Neural cell (in vitro differentiated cells): ENCODE measurements around the gene AP1S3. TPM values are rescaled to one million over a fixed set of nuclear protein-coding genes. Genes with fewer than 3 reads are reported as not detected.
"Not testable (repeated sequence)": the region's sequence is repeated elsewhere in the genome, so short reads cannot be mapped to it uniquely, and the experiment has no call there.

Experiments used
- H2AFZ ChIP-seq: fragments of 200-600, 300-800 bp; sonication (generic), shearing (Covaris generic); 2 replicates; pipeline ENCODE4 v1.6.0; 2014; ENCODE audit warnings: low read depth, mild to moderate bottlenecking, antibody characterized with exemption, low read length, moderate library complexity
- H3F3A ChIP-seq: fragments of 200-600 bp; shearing (Covaris generic); 2 replicates; pipeline ENCODE4 v1.6.1; 2016; ENCODE audit warnings: mild to moderate bottlenecking, moderate library complexity, mixed read lengths, antibody characterized with exemption, low read length; ENCODE audit not compliant: insufficient read depth, poor library complexity, severe bottlenecking
- H3K27ac ChIP-seq: fragments of 200-600, 300-800 bp; sonication (generic), shearing (Covaris generic); 2 replicates; pipeline ENCODE4 v1.5.1; 2014; ENCODE audit warnings: mild to moderate bottlenecking, low read length, moderate library complexity
- H3K27me3 ChIP-seq: fragments of 300-800, 200-600 bp; sonication (generic), shearing (Covaris generic); 2 replicates; pipeline ENCODE4 v1.6.0; 2014; ENCODE audit warnings: mild to moderate bottlenecking, low read depth, low read length, moderate library complexity; ENCODE audit not compliant: insufficient read depth
- H3K36me3 ChIP-seq: fragments of 300-800, 200-600 bp; sonication (generic), shearing (Covaris generic); 2 replicates; pipeline ENCODE4 v1.5.1; 2014; ENCODE audit warnings: mild to moderate bottlenecking, antibody characterized with exemption, low read length, moderate library complexity; ENCODE audit not compliant: insufficient read depth
- H3K4me2 ChIP-seq: fragments of 300-800, 200-600 bp; sonication (generic), shearing (Covaris generic); 2 replicates; pipeline ENCODE4 v1.6.0; 2014; ENCODE audit warnings: mild to moderate bottlenecking, low read length
- H3K4me3 ChIP-seq: fragments of 300-800, 200-600 bp; sonication (generic), shearing (Covaris generic); 2 replicates; pipeline ENCODE4 v1.5.1; 2014; ENCODE audit warnings: mild to moderate bottlenecking, low read length, moderate library complexity
- H3K79me2 ChIP-seq: fragments of 200-600 bp; shearing (Covaris generic); replicated peaks from 2 replicates; pipeline ENCODE4 v1.6.0; 2014; ENCODE audit warnings: mild to moderate bottlenecking, low read length, moderate library complexity; ENCODE audit not compliant: insufficient read depth
- H3K9ac ChIP-seq: fragments of 300-800, 200-600 bp; sonication (generic), shearing (Covaris generic); 2 replicates; pipeline ENCODE4 v1.6.1; 2016; ENCODE audit warnings: mild to moderate bottlenecking, low read length, mixed read lengths
- H3K9me2 ChIP-seq: fragments of 200-600 bp; shearing (Covaris generic); 2 replicates; pipeline ENCODE4 v1.6.1; 2016; ENCODE audit warnings: mild to moderate bottlenecking, low read length, mixed read lengths; ENCODE audit not compliant: insufficient read depth
- H3K9me3 ChIP-seq: fragments of 200-600, 300-800 bp; sonication (generic), shearing (Covaris generic); 2 replicates; pipeline ENCODE4 v1.6.1; 2016; ENCODE audit warnings: mild to moderate bottlenecking, mixed run types, low read length, moderate library complexity, mixed read lengths
- H4K20me1 ChIP-seq: fragments of 200-600 bp; shearing (Covaris generic); 2 replicates; pipeline ENCODE4 v1.6.1; 2016; ENCODE audit warnings: mild to moderate bottlenecking, mixed run types; ENCODE audit not compliant: insufficient read depth
- CTCF ChIP-seq: fragments of 450-650 bp; IDR thresholded peaks from 2 replicates; pipeline ENCODE4 v1.5.1; 2014; ENCODE audit warnings: antibody characterized with exemption, mild to moderate bottlenecking, moderate library complexity; ENCODE audit not compliant: poor library complexity, severe bottlenecking
- EP300 ChIP-seq: fragments of 450-650 bp; conservative IDR thresholded peaks from 2 replicates; pipeline ENCODE4 v1.6.1; 2014; ENCODE audit warnings: antibody characterized with exemption, mild to moderate bottlenecking, moderate library complexity; ENCODE audit not compliant: poor library complexity, severe bottlenecking
- EZH2 ChIP-seq: fragments of 200-600, 300-800 bp; shearing (Covaris generic), sonication (generic); IDR thresholded peaks from 2 replicates; pipeline ENCODE4 v1.6.1; 2014; ENCODE audit warnings: antibody characterized with exemption, low read length, borderline replicate concordance, mild to moderate bottlenecking; ENCODE audit not compliant: insufficient read depth, poor library complexity, severe bottlenecking
- MXI1 ChIP-seq: fragments of 450-650 bp; conservative IDR thresholded peaks from 2 replicates; pipeline ENCODE4 v1.6.1; 2014; ENCODE audit warnings: antibody characterized with exemption, mild to moderate bottlenecking; ENCODE audit not compliant: poor library complexity, severe bottlenecking
- POLR2AphosphoS5 ChIP-seq: IDR thresholded peaks from 2 replicates; pipeline ENCODE4 v1.6.1; 2012
- RAD21 ChIP-seq: fragments of 450-650 bp; conservative IDR thresholded peaks from 2 replicates; pipeline ENCODE4 v1.6.1; 2014; ENCODE audit warnings: antibody characterized with exemption, mild to moderate bottlenecking, moderate library complexity
- REST ChIP-seq: IDR thresholded peaks from 2 replicates; pipeline ENCODE4 v1.6.1; 2012; ENCODE audit warnings: borderline replicate concordance
- SMC3 ChIP-seq: fragments of 450-650 bp; conservative IDR thresholded peaks from 2 replicates; pipeline ENCODE4 v1.6.1; 2014; ENCODE audit warnings: antibody characterized with exemption, mild to moderate bottlenecking, moderate library complexity; ENCODE audit not compliant: poor library complexity
- TAF1 ChIP-seq: IDR thresholded peaks from 2 replicates; pipeline ENCODE4 v1.6.1; 2012; ENCODE audit warnings: low read depth
- polyA plus RNA-seq: library from polyadenylated mRNA; depleted of rRNA; stranded (reverse); fragments of >200 nt; gene quantifications from 2 replicates; pipeline ENCODE4 v1.2.3, GENCODE V29; 2014

AP1S3 gene
- polyA plus RNA-seq, 1 donor from 2014 or later: 2.7 TPM

- H3K4me2 ChIP-seq: no peak overlapping the region
- H3K27ac ChIP-seq: no peak overlapping the region
- no peak overlapping the region for H3K4me3 ChIP-seq
- no peaks in the 10 kb centered on the region for H3F3A ChIP-seq
- H3K79me2 ChIP-seq: no peaks in the 10 kb centered on the region
- TF ChIP-seq POLR2AphosphoS5 (no peak), MXI1 (no peak), SMC3 (no peak), RAD21 (no peak), TAF1 (no peak), EZH2 (no peak), REST (no peak), CTCF (no peak), EP300 (no peak)
- H4K20me1 ChIP-seq: no peaks in the 10 kb centered on the region
- H3K9me3 ChIP-seq: no peaks in the 10 kb centered on the region
- H3K36me3 ChIP-seq: peaks cover 15% of the 10 kb centered on the region
- no peak overlapping the region for H3K9ac ChIP-seq
- no peak overlapping the region for H2AFZ ChIP-seq
- no peaks in the 10 kb centered on the region for H3K27me3 ChIP-seq
- no peaks in the 10 kb centered on the region for H3K9me2 ChIP-seq
Measured at GRCh38 chr2:223873672-223874071, 36.3 kb upstream of the AP1S3 start.

- H3K9ac ChIP-seq, H3K9me2 ChIP-seq, H2AFZ ChIP-seq, H3K4me2 ChIP-seq, H3F3A ChIP-seq, H3K79me2 ChIP-seq, H3K9me3 ChIP-seq, H3K27ac ChIP-seq, H3K27me3 ChIP-seq, H4K20me1 ChIP-seq, H3K4me3 ChIP-seq: not testable (repeated sequence)
- peaks cover 15% of the 10 kb centered on the region for H3K36me3 ChIP-seq
Measured at GRCh38 chr2:223872772-223873171, 35.4 kb upstream of the AP1S3 start.

GRCh38 chr2:223871661-223872060 is 34.3 kb upstream of the AP1S3 start:
- H3K9me2 ChIP-seq, H3K9ac ChIP-seq, H4K20me1 ChIP-seq, H3K79me2 ChIP-seq, H3K27me3 ChIP-seq, H2AFZ ChIP-seq, H3K27ac ChIP-seq, H3K4me3 ChIP-seq, H3F3A ChIP-seq, H3K36me3 ChIP-seq, H3K9me3 ChIP-seq, H3K4me2 ChIP-seq: not testable (repeated sequence)
